Pons (tissue), 1 donor: ENCODE results near the gene YTHDF2.
"Not testable (repeated sequence)": the region's sequence is repeated elsewhere in the genome, so short reads cannot be mapped to it uniquely, and the experiment has no call there.

Source experiments
- DNase-seq: peaks from one replicate; pipeline ENCODE4 v3.0.0-alpha.2; 2016; ENCODE audit warnings: low spot score

YTHDF2 gene

DNA sequence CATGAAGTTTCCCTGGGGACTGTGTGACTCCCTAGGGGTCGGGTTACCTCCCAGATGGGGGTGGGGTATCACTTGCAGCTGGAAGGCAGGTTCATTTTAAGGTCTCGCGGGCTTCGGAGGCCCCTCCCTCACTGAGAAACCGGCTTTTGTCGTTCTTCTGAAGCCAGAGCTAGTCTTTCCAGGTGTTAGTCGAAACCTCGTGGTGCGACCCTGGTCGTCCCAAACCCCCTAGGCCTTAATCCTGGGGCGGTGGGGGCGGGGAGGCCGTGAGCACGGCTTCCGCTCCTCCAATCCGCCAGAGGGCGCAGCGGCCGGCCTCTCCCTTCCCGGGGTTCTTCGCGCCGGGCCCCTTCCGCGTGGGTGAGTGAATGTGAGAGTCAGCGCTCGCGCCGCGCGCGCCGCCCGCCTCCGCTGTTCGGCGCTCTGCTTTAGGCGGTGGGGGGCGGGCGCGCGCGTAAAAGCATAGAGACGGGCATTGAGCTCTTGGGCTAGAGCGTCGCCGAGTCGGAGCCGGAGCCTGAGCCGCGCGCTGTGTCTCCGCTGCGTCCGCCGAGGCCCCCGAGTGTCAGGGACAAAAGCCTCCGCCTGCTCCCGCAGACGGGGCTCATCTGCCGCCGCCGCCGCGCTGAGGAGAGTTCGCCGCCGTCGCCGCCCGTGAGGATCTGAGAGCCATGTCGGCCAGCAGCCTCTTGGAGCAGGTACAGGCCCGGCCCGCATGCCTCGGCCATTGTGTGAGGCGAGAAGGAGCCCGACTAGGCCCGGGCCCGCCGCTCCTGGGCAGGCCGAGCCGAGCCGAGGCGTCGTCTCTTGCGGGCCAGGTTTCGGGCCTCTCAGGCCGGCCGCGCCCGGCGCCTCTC is at the start of gene YTHDF2:
Gene YTHDF2 (plus strand): TSS at position 491 of the 857 bp plus-strand sequence. CDS start 181 bp downstream, at position 672.
- peak; percentile 94 for DNase-seq

DNA sequence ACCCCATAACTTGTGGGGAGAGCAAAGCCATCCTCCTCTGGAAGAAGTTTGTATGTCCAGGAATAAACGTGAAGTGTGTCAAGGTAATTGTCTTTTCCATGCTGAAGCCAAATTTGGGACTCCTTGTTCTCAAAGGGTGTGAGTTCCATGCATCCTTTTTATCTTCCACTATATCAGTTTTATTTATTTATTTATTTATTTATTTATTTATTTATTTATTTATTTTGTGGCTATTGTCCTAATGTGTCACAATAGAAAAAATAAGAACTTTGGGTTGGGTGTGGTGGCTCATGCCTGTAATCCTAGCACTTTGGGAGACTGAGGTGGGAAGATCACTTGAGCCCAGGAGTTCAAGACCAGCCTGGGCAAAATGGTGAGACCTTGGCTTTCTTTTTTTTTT is 45.1 kb upstream of the YTHDF2 start:
- DNase-seq, result not testable (repeated sequence)

DNA sequence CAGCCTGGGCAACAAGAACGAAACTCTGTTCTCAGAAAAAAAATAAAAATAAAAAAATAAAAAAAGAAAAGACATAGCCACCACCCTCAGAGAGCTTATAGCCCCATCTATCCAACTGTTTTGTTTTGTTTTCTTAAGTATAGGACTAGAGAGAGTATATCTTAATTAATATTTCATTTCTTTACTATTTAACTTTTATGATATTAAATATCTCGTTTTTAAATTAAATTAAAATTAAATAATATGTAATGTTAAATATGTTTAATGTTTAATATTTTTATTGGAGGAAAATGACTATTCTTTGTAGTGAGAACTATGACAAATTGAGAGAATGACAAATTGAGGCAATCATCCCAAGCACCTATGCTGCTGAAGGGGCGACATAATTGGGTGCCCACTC is 33.1 kb upstream of the YTHDF2 start:
- DNase-seq, result no peak

DNA sequence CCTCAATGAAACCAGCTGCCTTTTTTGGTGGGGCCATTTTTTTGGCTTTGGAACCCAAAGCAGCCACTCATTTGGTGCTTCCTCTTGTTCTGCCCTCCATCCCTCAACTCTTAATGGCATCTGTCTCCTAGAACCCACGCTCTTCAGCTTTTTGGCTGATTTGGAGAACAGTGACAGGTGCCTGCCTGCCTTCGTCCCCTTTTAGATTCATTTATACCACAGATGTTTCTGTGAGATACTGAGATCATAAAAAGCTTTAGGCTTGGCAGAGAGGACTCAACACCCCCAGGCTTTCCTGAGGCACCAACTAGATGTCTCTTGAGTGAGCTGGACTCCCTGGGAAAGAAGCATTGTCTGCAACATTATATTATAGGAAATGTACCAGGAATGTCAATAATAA is 20.4 kb upstream of the YTHDF2 start:
- no peak for DNase-seq

DNA sequence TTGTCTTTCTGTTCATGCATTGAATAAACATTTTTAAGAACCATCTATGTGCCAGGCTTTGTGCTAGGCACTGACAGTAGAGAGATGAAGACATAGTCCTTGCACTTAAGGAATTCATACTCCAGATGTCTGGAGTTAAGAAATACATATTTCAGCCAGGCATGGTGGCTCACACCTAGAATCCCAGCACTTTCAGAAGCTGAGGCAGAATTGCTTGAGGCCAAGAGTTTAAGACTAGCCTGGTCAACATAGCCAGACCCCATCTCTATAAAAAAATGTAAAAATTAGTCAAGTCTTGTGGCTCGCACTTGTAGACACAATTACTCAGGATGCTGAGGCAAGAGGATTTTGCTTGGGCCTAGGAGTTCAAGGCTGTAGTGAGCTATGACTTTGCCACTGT is 18.6 kb upstream of the YTHDF2 start:
- DNase-seq, result no peak

DNA sequence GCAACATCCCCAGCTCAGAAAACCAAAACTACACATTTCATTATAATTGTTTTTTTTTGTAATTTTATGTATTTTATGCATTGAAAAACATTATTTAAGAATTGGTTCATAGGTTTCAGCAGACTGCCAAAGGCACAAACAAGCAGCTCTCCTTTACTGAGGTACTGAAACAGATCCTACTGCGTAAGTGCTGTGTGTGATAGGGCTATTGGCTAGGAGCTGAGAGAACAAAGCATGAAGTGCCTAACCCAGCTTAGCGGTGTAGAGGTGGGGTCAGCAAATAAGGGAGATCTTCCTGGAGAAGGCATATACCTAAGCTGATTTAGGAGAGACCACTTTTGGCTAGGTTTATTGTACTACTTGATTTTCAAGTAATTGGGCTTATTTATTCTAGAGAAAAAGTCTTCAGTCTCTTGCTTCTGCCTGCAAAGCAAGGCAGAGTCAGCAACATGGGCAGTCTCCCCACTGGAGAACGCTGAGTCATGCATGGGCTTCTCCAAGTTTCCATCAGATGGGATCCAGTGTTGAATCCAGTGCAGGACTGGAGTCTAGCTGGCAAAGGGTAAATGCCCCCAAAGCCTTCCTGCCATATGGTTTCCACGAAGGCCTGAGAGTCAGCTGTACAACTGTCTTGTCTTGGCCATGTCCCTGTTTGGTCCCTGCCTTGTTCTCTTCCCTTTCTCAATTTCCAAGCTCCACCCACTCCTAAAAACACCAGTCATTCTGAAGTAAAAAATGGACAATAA is 18.0 kb upstream of the YTHDF2 start:
- DNase-seq, result no peak

DNA sequence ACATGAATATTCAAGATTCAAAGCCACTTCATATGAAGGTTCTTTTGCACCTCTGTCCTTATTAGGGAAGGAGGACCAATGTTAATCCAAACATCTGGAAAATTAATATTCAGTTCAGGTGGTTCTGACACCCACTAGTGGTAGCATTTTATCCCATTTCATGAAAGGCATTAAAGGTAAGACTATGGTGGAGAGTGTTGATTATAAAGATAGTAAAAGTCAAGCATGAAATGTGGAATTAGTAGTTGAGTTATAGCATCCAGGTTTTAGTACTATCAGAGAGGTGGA is 17.5 kb upstream of the YTHDF2 start:
- no peak for DNase-seq

DNA sequence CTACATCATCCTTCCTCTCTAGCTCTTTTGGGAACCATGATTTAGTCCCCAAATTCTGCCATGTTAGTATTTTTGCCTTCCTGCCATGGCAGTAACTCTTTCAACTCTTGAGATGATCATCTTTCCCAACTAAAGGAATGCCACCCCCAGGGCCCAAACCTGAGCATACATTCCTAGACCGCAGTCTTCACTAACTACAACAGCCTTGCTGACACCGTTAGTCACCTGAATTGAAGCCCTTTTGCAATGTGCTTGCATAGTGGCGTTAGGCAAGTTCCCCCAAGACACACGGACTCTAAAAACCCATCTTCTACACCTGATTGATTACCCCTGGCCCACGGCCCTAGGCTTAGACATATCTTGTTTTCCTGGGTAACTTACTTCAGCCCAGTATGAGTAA is 16.4 kb upstream of the YTHDF2 start:
- DNase-seq, result no peak

DNA sequence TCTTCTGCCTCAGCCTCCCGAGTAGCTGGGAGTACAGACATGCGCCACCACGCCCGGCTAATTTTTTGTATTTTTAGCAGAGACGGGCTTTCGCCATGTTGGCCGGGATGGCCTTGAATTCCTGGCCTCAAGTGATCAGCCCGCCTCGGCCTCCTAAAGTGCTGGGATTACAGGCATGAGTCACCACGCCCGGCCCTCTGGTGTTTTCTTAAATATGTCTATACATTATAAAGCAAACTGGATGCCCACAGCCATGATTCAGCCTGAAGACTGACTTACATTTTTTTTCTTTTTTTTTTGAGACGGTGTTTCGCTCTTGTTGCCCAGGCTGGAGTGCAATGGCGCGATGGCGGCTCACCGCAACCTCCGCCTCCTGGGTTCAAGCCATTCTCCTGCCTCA is 14.8 kb upstream of the YTHDF2 start:
- DNase-seq, result not testable (repeated sequence)

DNA sequence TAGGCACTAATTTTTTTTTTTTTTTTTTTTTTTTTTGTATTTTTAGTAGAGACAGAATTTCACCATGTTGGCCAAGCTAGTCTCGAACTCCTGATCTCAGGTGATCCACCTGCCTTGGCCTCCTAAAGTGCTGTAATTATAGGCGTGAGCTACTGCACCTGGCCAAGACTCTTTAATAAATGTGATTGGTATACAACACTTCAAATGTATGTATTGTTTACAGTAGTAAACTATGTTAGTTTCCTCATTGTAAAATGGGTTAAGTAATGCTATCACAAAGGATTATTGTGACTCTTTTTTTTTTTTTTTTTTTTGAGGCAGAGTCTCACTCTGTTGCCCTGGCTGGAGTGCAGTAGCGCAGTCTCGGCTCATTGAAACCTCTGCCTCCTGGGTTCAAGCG is 11.4 kb upstream of the YTHDF2 start:
- not testable (repeated sequence) for DNase-seq

DNA sequence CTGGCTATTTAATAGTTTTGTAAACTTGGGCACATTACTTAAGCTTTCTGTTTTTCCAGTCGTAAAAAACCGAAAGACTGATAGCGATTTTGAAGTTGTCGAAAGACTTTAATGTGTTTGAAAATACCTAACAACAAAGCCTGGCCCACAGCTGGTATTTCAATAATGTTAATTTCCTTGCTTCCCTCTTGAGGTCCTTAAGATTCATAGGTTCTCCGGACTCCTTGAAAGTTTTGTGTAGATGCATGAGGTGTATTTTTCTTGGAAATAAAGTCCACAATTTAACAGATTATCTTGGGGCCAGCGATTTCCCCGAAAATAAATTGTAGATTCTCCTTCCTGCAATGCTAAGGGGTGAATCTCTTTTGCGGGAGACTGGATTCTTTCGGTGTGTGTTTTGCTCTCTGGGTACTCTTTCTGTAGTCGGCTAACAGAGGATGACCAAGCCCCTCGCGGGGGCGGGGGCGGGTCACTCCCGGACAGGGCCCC is 735 bp upstream of the YTHDF2 start:
- no peak for DNase-seq

DNA sequence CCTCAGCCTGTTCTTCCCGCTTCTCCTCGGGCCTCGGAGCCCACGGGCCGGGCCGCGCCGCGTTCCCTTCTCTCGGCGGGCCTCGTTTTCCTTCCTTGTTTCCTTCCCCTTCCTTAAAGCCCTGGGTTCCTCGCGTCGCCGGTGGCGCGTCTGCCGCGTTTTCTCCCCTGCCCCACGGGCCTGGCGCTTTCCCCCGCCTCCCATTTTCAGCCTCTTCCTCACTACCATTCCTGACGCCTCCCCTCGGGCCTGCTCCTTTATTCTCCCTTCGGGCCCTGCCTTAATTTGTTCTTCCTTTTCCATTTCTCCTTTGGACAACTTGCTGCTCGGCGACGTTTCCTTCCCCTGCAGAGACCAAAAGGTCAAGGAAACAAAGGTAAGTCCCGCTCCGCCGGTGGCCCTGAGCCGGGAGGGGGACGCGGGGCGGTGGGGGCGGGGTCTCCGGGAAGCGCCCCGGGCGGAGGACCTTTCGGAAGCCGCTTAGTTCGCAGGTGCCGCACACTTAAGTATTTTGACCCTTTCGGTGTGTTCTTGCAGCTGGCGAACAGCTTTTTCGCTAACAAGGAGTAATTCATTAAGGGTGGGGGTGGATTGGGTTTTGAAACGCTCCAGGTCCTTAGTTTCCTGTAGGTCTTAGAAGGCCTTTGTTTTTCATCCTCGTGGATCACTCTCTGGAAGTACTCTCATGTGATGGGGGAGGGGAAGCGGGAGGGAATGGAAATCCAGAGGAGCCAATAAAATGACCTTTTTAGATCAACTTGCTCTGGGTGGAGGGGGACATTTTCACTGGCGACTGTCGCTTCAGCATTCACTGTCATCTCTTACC is 780 bp downstream of the YTHDF2 start:
- peak; percentile 51 for DNase-seq

DNA sequence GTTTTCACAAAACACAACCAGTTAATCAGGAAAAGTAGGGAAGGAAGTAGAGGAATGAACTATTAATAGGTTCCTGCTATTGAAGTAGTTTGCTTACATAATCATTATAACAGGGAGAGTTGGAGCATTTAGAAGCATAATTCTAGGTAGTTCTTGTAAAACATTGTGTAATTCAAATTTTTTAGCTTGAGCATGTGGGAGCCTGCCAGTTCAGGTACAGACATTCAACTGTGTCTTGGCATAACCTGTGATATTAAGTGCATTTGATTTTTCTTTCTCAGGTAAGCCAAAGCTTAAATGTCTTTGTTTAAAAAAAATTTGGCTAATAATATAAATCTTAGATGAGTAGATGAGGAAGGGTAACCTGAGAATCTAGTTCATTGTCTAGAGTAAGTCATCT is 3.4 kb downstream of the YTHDF2 start:
- DNase-seq, result no peak

DNA sequence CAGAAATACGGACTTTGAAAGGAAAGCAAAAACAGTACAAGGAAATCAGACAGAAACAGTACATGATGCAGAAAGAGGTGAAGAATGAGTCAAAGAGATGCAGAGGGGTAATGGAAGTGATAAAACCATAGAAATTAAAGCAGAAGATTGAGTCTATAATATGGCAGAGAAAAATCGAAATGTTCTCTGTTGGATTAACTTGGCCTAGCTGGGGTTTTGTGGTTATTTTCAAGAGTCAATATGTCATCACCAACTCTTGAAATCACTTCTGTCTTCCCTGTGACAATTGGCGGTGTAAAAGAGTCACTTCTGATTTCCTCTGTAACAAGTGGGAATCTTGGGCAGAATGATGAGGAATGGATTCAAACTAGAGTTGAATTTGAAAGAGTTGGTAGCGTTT is 7.4 kb downstream of the YTHDF2 start:
- DNase-seq, result no peak

DNA sequence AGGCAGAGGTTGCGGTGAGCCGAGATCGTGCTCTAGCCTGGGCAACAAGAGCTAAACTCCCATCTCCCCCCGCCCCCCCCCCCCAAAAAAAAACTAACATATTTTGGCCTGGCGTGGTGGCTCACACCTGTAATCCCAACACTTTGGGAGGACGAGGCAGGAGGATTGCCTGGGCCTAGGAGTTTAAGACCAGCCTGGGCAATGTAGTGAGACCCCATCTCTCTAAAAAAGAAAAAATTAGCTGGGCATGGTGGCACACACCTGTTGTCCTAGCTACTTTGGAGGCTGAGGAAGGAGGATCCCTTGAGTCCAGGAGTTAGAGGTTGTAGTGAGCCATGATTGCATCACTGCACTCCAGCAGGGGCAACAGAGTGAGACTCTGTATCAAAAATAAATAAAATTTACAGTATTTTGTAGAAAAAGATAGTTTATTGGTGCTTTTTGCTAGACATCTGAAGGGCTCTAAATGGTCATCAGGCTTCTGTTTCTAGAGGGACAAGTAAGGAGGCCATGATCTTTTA is 9.0 kb downstream of the YTHDF2 start:
- DNase-seq, result no peak

DNA sequence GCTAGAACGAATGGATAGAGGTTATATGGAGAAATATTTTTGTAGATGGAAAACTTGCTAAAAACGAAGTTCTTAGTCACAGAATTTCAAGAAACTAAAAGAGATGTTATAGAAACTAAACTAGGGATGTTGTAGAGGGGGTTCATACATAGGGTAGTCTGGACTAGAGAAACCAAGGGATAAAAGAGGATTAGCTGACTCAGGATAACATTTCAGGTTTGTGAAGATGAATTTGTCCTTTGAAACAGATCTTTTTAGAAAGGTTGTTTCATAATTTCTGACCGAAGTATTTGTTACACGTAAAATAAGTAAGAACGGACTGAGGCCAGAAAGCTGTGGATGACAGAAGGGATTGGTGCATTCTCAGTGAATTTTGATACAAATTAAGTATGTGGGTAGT is 13.6 kb downstream of the YTHDF2 start:
- DNase-seq, result no peak

DNA sequence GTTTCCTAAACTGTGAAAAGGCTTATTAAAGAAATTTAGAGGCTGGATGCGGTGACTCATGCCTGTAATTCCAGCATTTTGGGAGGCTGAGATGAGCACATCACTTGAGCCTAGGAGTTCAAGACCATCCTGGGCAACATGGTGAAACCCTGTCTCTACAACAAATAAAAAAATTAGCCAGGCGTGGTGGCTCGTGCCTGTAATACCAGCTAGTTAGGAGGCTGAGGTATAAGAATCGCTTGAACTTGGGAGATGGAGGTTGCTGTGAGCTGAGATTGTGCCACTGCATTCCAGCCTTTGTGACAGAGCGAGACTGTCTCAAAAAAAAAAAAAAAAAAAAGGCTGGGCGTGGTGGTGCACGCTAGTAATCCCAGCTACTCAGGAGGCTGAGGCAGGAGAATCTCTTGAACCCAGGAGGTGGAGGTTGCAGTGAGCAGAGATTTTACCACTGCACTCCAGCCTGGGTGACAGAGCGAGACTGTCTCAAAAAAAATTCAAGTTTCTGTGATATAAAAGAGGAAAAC is 14.1 kb downstream of the YTHDF2 start:
- DNase-seq, result not testable (repeated sequence)

DNA sequence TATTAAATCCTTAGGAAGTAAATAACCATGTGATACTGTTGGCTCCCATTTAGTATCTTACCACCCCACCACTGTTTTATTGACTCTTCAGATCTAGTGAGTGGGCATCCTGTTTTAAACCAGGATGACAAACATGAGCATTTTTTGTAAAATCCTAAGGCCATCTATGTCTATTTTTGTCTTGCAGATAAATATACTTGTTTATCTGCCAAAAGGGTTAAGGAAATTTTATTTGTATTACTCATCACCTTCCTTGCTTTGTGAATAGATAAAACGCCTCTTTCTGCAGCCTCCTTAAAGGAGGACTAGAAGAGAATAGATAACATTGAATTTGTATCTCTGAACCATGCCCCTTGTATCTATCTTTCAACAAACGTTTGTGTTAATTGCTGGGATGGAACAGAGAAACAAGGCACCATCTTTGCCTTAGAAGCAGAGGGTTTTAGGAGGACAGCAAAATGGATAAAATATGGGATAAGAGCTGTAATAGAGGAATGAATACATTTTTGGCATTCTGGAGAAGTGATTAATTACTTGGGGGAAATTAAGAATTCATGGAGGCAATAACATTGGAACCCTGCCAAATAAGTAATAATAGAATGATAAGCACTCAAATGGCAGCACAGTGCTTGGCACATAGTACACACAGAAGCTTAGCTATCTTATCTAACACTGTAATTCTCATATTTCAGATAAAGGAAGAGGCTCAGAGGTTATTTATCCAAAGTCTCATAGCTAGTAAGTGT is 14.7 kb downstream of the YTHDF2 start:
- no peak for DNase-seq

DNA sequence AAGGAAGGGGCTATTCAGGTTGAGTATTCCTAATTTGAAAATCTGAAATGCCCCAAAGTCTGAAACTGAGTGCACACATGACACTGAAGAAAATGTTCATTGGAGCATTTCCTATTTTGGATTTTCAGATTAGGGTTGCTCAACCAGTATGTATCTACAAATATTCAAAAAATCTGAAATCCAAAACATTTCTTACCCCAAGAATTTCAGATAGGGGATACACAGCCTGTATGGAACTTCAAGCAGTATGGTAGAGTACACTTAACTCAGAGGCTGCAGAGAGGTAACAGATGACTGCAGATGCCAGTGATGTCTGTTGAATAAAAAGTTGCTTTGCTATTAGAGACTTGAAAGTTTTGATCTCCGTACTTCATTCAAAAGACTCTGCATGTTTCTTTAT is 19.0 kb downstream of the YTHDF2 start:
- DNase-seq, result no peak

DNA sequence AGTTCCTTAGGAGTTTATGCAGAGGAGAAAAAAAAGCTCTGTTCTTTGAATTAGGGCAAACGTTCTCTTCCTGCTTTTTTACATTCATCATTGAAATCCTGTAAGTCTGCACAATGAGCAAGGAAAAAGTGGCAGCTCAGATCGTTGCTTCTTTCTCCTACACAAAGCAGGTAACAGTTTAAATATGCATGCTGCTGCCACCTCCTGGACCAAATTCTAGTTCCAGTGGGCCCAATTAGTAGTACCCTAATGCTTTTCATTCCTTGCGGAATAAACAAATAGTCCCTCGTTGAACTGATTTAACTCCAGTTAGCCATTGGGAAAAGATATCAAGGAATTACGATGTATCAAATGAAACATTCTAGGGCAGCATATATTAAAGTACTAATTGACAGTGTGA is 20.1 kb downstream of the YTHDF2 start:
- no peak for DNase-seq

DNA sequence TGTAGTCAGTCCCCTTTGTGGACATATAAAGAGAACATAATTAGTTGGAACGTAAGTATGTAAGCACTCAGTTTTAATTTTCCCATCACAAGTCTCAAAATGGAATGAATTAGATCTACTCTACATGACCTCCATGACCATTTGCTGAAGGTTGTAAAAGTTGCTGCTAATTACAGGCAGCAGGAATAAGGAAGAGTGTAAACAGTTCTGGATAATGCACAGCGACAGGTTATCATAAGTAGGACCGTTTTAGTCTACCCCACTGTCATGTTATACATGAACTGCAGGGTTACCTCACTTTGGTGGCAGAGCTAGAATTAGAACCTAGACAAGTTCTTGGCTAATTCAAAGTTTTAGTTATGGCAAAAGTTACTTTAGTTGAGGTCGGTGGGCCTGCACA is 21.7 kb downstream of the YTHDF2 start:
- DNase-seq, result no peak
